ENCODE data around the gene SIKE1. TPM values are rescaled to one million over a fixed set of nuclear protein-coding genes. Genes with fewer than 3 reads are reported as not detected.

The SIKE1 gene
- total RNA-seq, 3 donors from 2014 or later (not counting 1 experiment from before 2014, with no cell fraction given), result 53.3 to 57.5 (median 53.4) TPM

Other genes with a start within 250 kb of the SIKE1 start
- gene BCAS2, start 199.1 kb downstream of the SIKE1 start, total RNA-seq, result 10 to 100 TPM; 45.5 to 76.7 (median 62.0) TPM
- 1 to 10 TPM; 1.6 to 6.7 (median 1.7) TPM for gene DENND2C, start 110.6 kb downstream of the SIKE1 start, total RNA-seq
- not detected for gene AMPD1, start 85.1 kb downstream of the SIKE1 start, total RNA-seq
- 10 to 100 TPM; 41.1 to 45.7 (median 43.8) TPM for gene NRAS, start 63.9 kb downstream of the SIKE1 start, total RNA-seq
- gene CSDE1, start 22.7 kb downstream of the SIKE1 start, total RNA-seq, result 100 to 1,000 TPM; 461 to 473 (median 470) TPM
- gene SYCP1, start 74.2 kb upstream of the SIKE1 start, total RNA-seq, result not detected
- gene TSHB, start 249.1 kb upstream of the SIKE1 start, total RNA-seq, result not detected